Ishikawa (cell line): ENCODE results near the gene CUL4B.

Experiments used
- CEBPB ChIP-seq: IDR thresholded peaks from 2 replicates; pipeline ENCODE4 v1.6.1; 2012
- EGR1 ChIP-seq: IDR thresholded peaks from 2 replicates; pipeline ENCODE4 v1.6.1; 2012
- EP300 ChIP-seq: IDR thresholded peaks from 2 replicates; pipeline ENCODE4 v1.6.1; 2012; ENCODE audit warnings: borderline replicate concordance
- MAX ChIP-seq: IDR thresholded peaks from 2 replicates; pipeline ENCODE4 v1.6.1; 2012
- NFIC ChIP-seq: IDR thresholded peaks from 2 replicates; pipeline ENCODE4 v1.6.1; 2012
- RAD21 ChIP-seq: IDR thresholded peaks from 2 replicates; pipeline ENCODE4 v1.6.1; 2012; ENCODE audit warnings: low read depth
- REST ChIP-seq: IDR thresholded peaks from 2 replicates; pipeline ENCODE4 v1.6.1; 2012; ENCODE audit warnings: low read depth, mild to moderate bottlenecking
- TAF1 ChIP-seq: IDR thresholded peaks from 2 replicates; pipeline ENCODE4 v1.6.1; 2012; ENCODE audit warnings: low read depth, mild to moderate bottlenecking
- YY1 ChIP-seq: IDR thresholded peaks from 2 replicates; pipeline ENCODE4 v1.6.1; 2012; ENCODE audit warnings: low read depth
- ZBTB7A ChIP-seq: IDR thresholded peaks from 2 replicates; pipeline ENCODE4 v1.6.1; 2012; ENCODE audit warnings: low read depth

GRCh38 chrX:120512627-120513026 lies 48.1 kb downstream of the CUL4B start:
- no peak for TF ChIP-seq NFIC
- no peak for TF ChIP-seq RAD21
- TF ChIP-seq MAX: no peak
- no peak for TF ChIP-seq TAF1
- TF ChIP-seq YY1: no peak
- TF ChIP-seq ZBTB7A: no peak
- TF ChIP-seq EGR1: no peak
- no peak for TF ChIP-seq CEBPB
- no peak for TF ChIP-seq EP300
- no peak for TF ChIP-seq REST
